K562 (cell line): ENCODE data around the gene CCT7. TPM values are rescaled to one million over a fixed set of nuclear protein-coding genes. Genes with fewer than 3 reads are reported as not detected.

Source experiments
- ARID1B ChIP-seq: fragments of 450-650 bp; IDR thresholded peaks from 2 replicates; pipeline ENCODE4 v1.6.1; 2016; ENCODE audit warnings: antibody characterized with exemption, mild to moderate bottlenecking, inconsistent platforms
- ETV6 ChIP-seq, 3 experiments: fragments of 150-350 bp in 1 of 3; sonication (generic) in 1 of 3; formaldehyde crosslinking in 1 of 3; IDR thresholded peaks; 2 replicates each; pipeline versions ENCODE4 v1.6.1 to v1.8.0; 2014 to 2022; ENCODE audit warnings: borderline replicate concordance in 2 of 3, low read depth in 2 of 3, antibody characterized with exemption in 1 of 3, low read length in 1 of 3, mild to moderate bottlenecking in 1 of 3, missing genetic modification reagents in 1 of 3
- HNRNPUL1 ChIP-seq: fragments of 200-400 bp; formaldehyde crosslinking; IDR thresholded peaks from 2 replicates; pipeline ENCODE4 v1.6.1; 2017; ENCODE audit warnings: low read length
- KAT2B ChIP-seq: IDR thresholded peaks from one replicate; pipeline ENCODE4 v1.6.1; 2012; ENCODE audit warnings: low read depth, mild to moderate bottlenecking, control low read depth, inconsistent platforms, low read length, moderate library complexity
- L3MBTL2 ChIP-seq: fragments of 450-650 bp; IDR thresholded peaks from 2 replicates; pipeline ENCODE4 v1.6.1; 2016; ENCODE audit warnings: mild to moderate bottlenecking, moderate library complexity
- MCM5 ChIP-seq: fragments of 450-650 bp; IDR thresholded peaks from 2 replicates; pipeline ENCODE4 v1.6.1; 2016; ENCODE audit warnings: low read depth
- POLR2AphosphoS2 ChIP-seq: IDR thresholded peaks from 2 replicates; pipeline ENCODE4 v1.6.1; 2012; ENCODE audit warnings: low read length, improper control_type of control experiment
- POLR2AphosphoS5 ChIP-seq: IDR thresholded peaks from 2 replicates; pipeline ENCODE4 v1.6.1; 2011; ENCODE audit warnings: mild to moderate bottlenecking, low read depth, low read length, moderate library complexity; ENCODE audit not compliant: control insufficient read depth, insufficient read depth
- RFX7 ChIP-seq: fragments of 250-450 bp; sonication (Bioruptor Pico); IDR thresholded peaks from 2 replicates; pipeline ENCODE4 v1.5.1; 2021; ENCODE audit warnings: mild to moderate bottlenecking
- TAF9B ChIP-seq: fragments of 450-650 bp; IDR thresholded peaks from 2 replicates; pipeline ENCODE4 v1.6.1; 2018; ENCODE audit warnings: mild to moderate bottlenecking; ENCODE audit not compliant: partially characterized antibody
- WHSC1 ChIP-seq: IDR thresholded peaks from one replicate; pipeline ENCODE4 v1.6.1; 2012; ENCODE audit warnings: low read length, control low read depth, inconsistent platforms
- ZBTB8A ChIP-seq: fragments of 450-650 bp; IDR thresholded peaks from 2 replicates; pipeline ENCODE4 v1.6.1; 2018; ENCODE audit warnings: mild to moderate bottlenecking, moderate library complexity; ENCODE audit not compliant: partially characterized antibody
- ZFPM2 ChIP-seq: fragments of 250-450 bp; sonication (Bioruptor Pico); IDR thresholded peaks from 2 replicates; pipeline ENCODE4 v1.5.1; 2022; ENCODE audit warnings: mild to moderate bottlenecking
- ZNF75A ChIP-seq: fragments of 450-650 bp; formaldehyde crosslinking; IDR thresholded peaks from 2 replicates; pipeline ENCODE4 v1.4.0; 2020; ENCODE audit warnings: mild to moderate bottlenecking
- ZNF778 ChIP-seq: fragments of 450-650 bp; formaldehyde crosslinking; IDR thresholded peaks from 2 replicates; pipeline ENCODE4 v1.4.0; 2020; ENCODE audit warnings: mild to moderate bottlenecking, moderate library complexity
- polyA plus RNA-seq, 8 experiments: library from polyadenylated mRNA; depleted of rRNA in 4 of 8; stranded (reverse) in 5 of 8; unstranded in 3 of 8; fragments of >200 nt; fragmentation: Nextera tagmentation in 2 of 8; fragmentation: Illumina TruSeq in 1 of 8; extraction: Ambion mirVana in 2 of 8; extraction: Trizol in 1 of 8; gene quantifications; 2 replicates each; pipeline versions ENCODE4 v1.2.1 to v1.2.3, GENCODE V29; 2011 to 2014; ENCODE audit warnings: inconsistent platforms in 1 of 8, missing spikeins in 1 of 8
- total RNA-seq, 7 experiments: library from RNA; depleted of rRNA in 6 of 7; stranded (reverse); fragments of >200 nt in 6 of 7; fragmentation: Illumina TruSeq in 2 of 7; extraction: Trizol in 2 of 7; gene quantifications; 2 replicates each; pipeline versions ENCODE4 v1.2.1 to v1.2.3, GENCODE V29; 2011 to 2021; ENCODE audit warnings: low replicate concordance in 1 of 7
- TF ChIP-seq, protein P1 (sequence below): fragments of 450-650 bp; IDR thresholded peaks from 2 replicates; pipeline ENCODE4 v1.6.1; 2016; ENCODE audit warnings: borderline replicate concordance
- TF ChIP-seq, protein P2 (sequence below): fragments of 450-650 bp; IDR thresholded peaks from 2 replicates; pipeline ENCODE4 v1.6.1; 2018; ENCODE audit warnings: mild to moderate bottlenecking, low read depth; ENCODE audit not compliant: partially characterized antibody

Gene CCT7
- total and polyA plus RNA-seq, 9 of the 15 experiments (the other 6 are each of a cell fraction or from before 2014, with no cell fraction given), result 326 to 856 (median 638) TPM

DNA sequence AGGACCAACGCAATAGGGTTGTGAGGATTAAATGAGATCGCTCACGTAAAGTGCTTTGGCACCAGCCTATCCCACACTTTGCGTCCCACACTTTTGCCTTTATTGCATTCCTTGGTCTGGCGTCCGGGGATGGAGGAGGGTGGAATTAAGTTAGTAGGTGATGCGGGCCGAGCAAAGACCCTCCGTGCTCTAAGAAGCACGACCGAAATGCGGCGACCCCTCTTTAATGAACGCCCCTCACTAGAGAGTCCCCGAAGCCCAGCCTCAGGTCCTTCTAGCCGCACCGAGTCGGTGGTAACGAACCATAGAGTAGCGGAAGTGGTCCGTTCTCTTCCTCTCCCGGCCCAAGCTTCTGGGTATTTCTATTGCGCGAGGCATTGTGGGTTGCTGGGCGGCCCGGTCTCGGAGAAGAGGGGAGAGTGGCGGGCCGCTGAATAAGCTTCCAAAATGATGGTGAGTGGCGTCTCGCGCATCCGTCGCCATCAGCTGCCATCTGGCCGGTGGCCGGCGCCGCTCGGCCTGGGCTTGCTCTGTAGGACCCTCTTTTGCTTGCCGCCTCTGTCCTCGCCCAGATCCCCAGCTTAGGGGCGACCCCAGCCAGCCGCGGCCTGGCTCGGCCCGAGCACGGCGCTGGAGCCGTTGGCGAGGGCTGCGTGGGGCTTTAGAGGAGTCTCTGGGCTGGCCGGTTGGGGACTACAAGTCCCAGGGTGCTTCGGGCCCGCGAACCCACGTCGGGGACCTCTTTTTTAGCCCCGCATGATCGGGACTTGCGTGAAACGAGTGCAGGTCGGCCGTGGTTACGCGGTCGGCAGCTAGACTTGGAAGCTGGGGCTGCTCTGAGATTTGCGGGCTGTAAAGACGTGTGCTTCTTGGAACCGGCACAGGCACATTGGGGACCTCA, at the start of gene CCT7 (continued):
- TF ChIP-seq, protein P1, sequence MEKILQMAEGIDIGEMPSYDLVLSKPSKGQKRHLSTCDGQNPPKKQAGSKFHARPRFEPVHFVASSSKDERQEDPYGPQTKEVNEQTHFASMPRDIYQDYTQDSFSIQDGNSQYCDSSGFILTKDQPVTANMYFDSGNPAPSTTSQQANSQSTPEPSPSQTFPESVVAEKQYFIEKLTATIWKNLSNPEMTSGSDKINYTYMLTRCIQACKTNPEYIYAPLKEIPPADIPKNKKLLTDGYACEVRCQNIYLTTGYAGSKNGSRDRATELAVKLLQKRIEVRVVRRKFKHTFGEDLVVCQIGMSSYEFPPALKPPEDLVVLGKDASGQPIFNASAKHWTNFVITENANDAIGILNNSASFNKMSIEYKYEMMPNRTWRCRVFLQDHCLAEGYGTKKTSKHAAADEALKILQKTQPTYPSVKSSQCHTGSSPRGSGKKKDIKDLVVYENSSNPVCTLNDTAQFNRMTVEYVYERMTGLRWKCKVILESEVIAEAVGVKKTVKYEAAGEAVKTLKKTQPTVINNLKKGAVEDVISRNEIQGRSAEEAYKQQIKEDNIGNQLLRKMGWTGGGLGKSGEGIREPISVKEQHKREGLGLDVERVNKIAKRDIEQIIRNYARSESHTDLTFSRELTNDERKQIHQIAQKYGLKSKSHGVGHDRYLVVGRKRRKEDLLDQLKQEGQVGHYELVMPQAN, result no peak
- TF ChIP-seq ZBTB8A (no peak), ETV6 (IDR thresholded peaks at IDR 0.05; ENCODE audit: borderline replicate concordance in 1 of 2, low read depth in 2 of 2, low read length in 1 of 2) (no peak; a peak in 1 of 4 replicates), ETV6 (CRISPR knock-in tag; IDR thresholded peaks at IDR 0.05; ENCODE audit: borderline replicate concordance) (no peak), TAF9B (peak; percentile 98), ARID1B (no peak; the same call in 1 of the 2 replicates), ZNF75A (CRISPR knock-in tag) (no peak), WHSC1 (no peak), MCM5 (no peak), ZNF778 (no peak), L3MBTL2 (peak; percentile 47; the same call in 1 of the 2 replicates), RFX7 (0 out of 2 replicates have a peak, but pooled peaks have one; percentile 35), ZFPM2 (CRISPR knock-in tag) (no peak), KAT2B (no peak), POLR2AphosphoS2 (no peak), POLR2AphosphoS5 (peak; percentile 94), HNRNPUL1 (no peak)
- TF ChIP-seq, protein P2, sequence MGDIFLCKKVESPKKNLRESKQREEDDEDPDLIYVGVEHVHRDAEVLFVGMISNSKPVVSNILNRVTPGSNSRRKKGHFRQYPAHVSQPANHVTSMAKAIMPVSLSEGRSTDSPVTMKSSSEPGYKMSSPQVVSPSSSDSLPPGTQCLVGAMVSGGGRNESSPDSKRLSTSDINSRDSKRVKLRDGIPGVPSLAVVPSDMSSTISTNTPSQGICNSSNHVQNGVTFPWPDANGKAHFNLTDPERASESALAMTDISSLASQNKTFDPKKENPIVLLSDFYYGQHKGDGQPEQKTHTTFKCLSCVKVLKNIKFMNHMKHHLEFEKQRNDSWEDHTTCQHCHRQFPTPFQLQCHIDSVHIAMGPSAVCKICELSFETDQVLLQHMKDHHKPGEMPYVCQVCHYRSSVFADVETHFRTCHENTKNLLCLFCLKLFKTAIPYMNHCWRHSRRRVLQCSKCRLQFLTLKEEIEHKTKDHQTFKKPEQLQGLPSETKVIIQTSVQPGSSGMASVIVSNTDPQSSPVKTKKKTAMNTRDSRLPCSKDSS, result no peak
